OCI-LY7 (cell line): ENCODE measurements around the gene HCFC2.

ENCODE experiments used
- CTCF ChIP-seq: fragments of 200-600 bp; sonication (generic); conservative IDR thresholded peaks from 2 replicates; pipeline ENCODE4 v1.5.1; 2014; ENCODE audit warnings: mild to moderate bottlenecking, antibody characterized with exemption, low read length, moderate library complexity, mixed read lengths
- EZH2phosphoT487 ChIP-seq: fragments of 200-600 bp; sonication (generic); IDR thresholded peaks from 2 replicates; pipeline ENCODE4 v1.6.1; 2018; ENCODE audit warnings: low read depth, borderline replicate concordance, mild to moderate bottlenecking, mixed run types, antibody characterized with exemption, low read length, moderate library complexity, mixed read lengths

DNA sequence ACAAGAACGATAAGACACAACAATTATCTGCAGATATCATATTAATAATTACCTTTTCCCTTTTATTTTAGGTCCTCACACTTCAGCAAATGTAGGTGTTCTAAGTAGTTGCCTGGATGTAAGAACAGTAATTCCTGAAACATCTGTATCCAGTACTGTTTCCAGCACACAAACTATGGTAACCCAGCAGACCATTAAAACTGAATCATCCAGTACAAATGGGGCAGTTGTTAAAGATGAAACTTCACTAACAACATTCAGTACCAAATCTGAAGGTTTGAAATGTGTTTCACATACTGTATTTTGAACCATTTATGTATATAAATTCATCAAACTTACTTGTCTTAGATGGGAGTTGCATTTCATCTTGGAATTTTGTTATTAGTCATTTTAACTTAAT is 31.0 kb downstream of the HCFC2 start:
- no peak for TF ChIP-seq CTCF
- no peak for TF ChIP-seq EZH2phosphoT487
